GM12892 (cell line): Measurements from ENCODE around the gene SORCS2.

ENCODE experiments used
- POLR2A ChIP-seq: IDR thresholded peaks from 2 replicates; pipeline ENCODE4 v1.6.1; 2011; ENCODE audit warnings: low read depth, low read length, control low read depth
- POLR2AphosphoS5 ChIP-seq: IDR thresholded peaks from 2 replicates; pipeline ENCODE4 v1.6.1; 2011; ENCODE audit warnings: low read depth, low read length, control low read depth
- TAF1 ChIP-seq: IDR thresholded peaks from 2 replicates; pipeline ENCODE4 v1.6.1; 2011; ENCODE audit warnings: low read depth, mild to moderate bottlenecking, control low read depth, low read length, borderline replicate concordance

GRCh38 chr4:7756071-7756470 is 563.7 kb downstream of the SORCS2 start:
- TF ChIP-seq POLR2A, result no peak
- no peak for TF ChIP-seq TAF1
- TF ChIP-seq POLR2AphosphoS5, result no peak
